DMS153 treated with DMSO at 0.1 percent for 48 hours (cell line): Measurements from ENCODE around the gene CORO7.
"Not testable (repeated sequence)": the region's sequence is repeated elsewhere in the genome, so short reads cannot be mapped to it uniquely, and the experiment has no call there.

ENCODE experiments used
- DNase-seq: peaks from one replicate; lab custom pipeline; 2025; ENCODE audit not compliant: unreplicated experiment; lab: John Stamatoyannopoulos, UW

CORO7 gene

DNA sequence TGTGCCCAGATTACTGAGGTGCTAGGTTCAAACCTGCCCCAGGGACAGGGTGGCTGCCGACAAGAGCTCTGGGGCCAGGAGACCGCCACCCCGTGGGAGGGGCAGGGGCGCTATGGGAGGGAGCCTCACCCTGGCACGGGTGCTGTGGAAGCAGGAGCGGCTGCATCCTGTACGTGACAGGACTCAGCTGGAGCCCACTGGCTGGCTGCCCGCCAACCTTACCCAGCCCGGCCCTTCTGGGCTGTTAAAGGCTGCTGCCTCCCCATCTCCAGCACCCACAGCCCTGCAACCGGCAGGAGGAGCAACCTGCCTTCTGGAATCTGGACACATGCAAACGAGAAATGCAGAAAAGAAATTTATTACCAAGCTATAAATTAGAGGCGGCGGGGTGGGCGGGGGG is 76.5 kb downstream of the CORO7 start:
- DNase-seq: no peak

DNA sequence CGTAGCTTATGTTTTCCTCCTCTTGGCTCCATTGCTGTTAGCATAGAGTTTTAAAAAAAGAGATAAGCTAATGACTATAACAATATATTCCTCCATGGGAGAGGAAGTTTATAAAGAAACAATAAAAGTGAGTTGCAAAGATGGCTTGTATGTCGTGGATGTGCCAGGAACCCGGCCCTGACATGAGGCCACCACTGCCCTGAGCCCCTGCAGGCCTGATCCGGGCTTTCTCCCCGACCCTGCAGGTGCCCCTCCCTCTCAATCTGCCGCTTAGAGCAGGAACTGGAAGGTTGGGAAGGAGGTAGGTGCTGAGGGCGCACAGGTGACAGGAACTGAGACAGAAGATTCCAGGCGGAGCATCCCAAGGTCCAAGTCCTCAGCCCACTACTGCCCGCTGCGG is 76.9 kb downstream of the CORO7 start:
- DNase-seq: no peak

DNA sequence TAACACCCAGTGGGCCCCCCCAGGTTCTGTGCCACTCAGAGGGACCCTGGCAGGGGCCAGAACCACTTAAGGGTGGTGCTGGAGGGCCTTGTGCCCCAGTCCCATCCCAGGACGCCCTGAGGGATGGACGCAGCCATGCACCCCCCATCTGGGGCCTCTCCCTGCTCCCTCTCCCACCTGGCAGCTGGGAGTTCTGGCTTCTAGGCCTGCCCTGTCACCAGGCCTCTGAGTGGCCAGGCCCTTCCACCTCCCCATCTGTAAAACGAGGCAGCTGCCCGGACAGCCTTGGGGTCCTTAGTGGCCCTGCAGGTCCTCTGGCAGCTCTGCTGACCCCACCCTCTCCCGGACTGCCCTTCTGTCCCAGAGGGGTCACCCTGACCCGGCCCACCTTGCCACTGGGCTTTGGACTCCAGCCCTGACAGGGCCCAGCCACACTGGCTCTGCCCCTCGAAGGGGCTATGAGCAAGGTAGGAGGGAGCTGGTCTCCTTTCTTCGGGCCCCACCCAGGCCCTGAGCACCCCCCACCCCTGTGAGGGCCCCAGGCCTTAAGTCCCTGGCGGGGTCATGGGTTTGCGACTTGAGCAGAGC is 77.6 kb downstream of the CORO7 start:
- no peak for DNase-seq

DNA sequence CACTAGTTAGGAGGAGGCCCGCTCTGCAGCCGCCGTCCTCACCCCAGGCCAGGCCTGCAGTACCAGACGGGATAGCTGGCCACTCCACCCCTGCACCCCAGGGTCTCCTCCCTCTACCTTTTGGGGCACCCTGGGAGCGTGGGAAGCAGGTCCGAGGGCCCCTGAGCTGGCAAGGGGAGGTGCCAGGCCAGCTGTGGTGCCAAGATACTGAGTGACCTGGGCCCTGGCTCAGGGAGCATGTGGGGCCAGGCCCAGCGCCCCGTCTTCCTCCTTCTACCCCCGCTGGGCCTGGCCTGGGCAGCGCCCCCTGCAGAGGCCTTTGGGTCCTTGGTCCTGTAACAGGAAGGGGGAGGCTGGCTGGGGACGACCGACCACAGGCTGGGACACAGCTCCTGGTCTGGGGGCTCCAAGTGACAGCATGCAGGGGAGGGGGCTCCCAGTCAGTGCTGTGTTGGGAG is 78.2 kb downstream of the CORO7 start:
- DNase-seq: no peak

DNA sequence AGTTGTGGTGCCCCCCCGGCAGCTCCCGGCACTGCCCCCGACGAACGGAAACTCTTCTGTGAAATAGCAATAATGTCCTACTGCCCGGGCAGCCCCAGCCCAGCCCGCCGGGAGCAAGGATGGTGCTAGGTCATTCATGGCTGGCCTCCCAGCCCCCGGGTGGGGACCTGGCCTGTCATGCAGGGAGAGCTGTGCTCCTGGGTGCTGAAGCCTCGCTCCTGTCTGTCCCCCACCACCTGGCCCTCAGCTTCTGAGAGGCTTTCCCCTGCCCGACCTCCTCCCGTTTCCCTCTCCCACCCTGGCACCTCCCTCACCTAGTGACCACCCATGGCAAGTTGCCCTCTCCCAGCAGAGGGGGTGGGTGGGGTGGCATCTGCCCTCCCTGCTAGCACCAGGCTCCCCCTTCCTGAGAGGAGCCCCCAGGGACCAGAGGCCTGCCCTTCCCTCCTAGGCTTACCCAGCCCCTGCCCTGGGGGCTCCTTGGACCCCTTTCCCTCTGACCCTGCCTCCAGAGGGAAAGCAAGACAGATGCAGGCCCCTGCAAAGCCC is 78.8 kb downstream of the CORO7 start:
- DNase-seq: no peak

DNA sequence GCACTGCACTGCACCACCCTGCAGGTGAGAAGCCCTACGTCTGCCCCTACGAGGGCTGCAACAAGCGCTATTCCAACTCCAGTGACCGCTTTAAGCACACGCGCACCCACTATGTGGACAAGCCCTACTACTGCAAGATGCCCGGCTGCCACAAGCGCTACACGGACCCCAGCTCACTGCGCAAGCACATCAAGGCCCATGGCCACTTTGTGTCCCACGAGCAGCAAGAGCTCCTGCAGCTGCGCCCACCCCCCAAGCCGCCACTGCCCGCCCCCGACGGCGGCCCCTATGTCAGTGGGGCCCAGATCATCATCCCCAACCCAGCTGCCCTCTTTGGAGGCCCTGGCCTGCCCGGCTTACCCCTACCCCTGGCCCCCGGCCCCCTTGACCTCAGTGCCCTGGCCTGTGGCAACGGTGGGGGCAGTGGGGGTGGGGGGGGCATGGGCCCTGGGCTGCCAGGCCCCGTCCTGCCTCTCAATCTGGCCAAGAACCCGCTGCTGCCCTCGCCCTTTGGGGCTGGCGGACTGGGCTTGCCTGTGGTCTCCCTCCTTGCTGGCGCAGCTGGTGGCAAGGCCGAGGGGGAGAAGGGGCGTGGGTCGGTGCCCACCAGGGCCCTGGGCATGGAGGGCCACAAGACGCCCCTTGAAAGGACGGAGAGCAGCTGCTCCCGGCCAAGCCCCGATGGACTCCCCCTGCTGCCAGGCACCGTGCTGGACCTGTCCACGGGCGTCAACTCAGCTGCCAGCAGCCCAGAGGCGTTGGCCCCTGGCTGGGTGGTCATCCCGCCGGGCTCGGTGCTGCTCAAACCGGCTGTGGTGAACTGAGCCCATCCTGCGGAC is 79.5 kb downstream of the CORO7 start:
- no peak for DNase-seq

- DNase-seq: no peak
Observed at GRCh38 chr16:4334724-4335495, 81.5 kb downstream of the CORO7 start.

DNA sequence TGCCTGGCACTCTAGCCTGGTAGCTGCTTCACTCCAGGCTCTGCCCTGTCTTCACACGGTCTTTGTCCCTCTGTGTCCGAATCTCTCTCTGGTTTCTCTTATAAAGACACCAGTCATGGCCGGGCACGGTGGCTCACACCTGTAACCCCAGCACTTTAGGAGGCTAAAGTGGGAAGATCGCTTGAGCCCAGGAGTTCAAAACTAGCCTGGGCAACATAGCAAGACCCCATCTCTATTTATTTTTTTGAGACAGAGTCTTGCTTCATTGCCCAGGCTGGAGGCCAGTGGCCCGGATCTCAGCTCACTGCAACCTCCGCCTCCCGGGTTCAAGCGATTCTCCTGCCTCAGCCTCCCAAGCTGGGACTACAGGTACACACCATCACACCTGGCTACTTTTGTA is 82.7 kb downstream of the CORO7 start:
- not testable (repeated sequence) for DNase-seq

DNA sequence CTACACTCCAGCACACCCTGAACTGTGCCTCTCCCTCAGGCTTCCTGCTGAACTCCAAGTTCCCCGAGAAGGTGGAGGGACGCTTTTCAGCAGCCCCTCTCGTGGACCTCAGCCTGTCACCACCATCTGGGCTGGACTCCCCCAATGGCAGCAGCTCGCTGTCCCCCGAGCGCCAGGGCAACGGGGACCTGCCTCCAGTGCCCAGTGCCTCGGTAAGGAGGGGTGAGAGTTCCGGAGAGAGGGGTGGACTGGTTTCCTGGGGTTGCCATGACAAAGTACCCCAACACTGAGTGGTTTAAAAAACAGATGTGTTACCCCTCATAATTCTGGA is 83.1 kb downstream of the CORO7 start:
- no peak for DNase-seq

DNA sequence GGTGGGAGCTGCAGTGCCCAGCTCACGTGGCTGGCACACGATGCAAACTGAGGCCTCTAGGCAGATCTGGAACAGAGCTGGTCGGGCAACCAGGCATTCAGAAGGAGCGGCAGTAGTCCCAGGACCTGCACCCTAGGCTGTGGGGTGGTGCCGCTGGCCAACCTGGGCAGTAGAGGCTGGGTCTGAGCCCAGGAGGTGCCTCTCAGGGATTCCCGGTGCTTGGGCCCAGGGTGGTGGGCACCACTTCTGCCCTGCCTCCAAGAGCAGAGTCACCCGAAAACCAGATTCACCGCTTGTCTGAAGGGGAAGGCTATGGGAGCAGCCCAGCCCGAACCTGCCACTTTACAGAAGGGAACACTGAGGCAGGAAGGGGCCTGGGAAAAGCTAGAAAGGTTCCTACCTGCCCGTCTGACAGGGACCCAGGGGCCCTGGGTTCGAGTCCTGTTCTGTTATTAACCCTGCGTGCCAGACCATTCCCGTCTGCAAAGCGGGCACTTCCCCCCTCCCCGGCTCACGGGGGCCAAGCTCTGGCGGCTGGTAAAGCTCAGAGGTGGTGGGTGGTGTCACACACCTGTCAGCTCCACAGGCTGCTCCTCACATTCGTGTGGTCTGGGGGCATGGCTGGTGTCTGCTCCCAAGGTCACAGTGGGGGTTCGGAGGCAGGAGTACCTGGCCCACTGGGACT is 83.6 kb downstream of the CORO7 start:
- DNase-seq: no peak

DNA sequence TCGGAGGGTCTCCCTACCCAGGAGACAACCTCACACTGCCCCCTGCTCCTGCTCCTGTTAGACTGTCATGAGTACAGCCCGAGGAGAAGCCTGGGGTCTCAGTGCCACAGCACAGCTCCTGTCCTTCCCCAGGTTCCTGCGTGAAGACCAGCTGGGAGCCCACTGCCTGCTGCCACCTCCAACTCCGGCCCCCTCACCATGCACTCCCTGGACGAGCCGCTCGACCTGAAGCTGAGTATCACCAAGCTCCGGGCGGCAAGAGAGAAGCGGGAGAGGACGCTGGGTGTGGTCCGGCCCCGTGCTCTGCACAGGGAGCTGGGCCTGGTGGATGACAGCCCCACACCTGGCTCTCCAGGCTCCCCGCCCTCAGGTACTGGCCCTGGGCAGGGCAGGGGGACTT is 84.3 kb downstream of the CORO7 start:
- DNase-seq: no peak

GRCh38 chr16:4330277-4330874 is 86.0 kb downstream of the CORO7 start:
- peak; percentile 8 for DNase-seq

GRCh38 chr16:4328782-4329775 is 87.3 kb downstream of the CORO7 start:
- DNase-seq: peak; percentile 15

- peak; percentile 69 for DNase-seq
Observed at GRCh38 chr16:4328046-4328781, 88.2 kb downstream of the CORO7 start.

DNA sequence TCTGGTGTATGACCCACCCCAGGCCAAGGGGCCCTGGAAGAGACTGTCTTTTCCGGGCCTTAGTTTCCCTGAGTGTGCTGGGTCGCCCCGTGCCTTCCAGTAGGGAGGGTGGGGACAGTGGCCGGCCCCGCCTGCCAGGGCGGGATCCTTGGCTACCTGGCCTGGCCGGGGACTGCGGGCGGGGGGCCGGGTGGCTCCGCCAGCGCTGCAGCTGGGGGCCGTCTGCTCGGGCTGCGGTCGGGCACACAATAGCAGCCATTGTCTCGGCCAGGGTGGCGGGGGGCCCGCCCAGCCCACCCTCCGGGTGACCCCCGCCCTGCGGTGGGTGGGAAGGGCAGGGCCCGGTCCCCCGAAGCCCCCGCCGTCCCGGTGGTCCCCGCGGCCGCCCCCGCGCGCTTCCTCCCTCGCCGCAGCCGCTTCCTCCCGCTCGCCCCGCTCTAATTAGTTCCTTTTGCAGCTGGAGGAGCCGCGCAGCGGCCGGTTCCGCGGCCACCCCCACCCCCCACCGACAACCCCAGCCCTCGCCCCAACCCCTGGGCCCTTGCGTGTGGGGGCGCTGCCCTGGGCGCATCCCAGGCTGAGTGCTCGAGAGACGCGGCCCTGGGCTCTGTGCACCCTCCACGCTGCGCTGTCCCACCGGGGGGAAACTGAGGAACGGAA is 88.9 kb downstream of the CORO7 start:
- no peak for DNase-seq

- no peak for DNase-seq
Observed at GRCh38 chr16:4325253-4325758, 91.1 kb downstream of the CORO7 start.

GRCh38 chr16:4324492-4325252 is 91.7 kb downstream of the CORO7 start:
- DNase-seq: no peak
